ENCODE measurements around the gene ETV3.

DNA sequence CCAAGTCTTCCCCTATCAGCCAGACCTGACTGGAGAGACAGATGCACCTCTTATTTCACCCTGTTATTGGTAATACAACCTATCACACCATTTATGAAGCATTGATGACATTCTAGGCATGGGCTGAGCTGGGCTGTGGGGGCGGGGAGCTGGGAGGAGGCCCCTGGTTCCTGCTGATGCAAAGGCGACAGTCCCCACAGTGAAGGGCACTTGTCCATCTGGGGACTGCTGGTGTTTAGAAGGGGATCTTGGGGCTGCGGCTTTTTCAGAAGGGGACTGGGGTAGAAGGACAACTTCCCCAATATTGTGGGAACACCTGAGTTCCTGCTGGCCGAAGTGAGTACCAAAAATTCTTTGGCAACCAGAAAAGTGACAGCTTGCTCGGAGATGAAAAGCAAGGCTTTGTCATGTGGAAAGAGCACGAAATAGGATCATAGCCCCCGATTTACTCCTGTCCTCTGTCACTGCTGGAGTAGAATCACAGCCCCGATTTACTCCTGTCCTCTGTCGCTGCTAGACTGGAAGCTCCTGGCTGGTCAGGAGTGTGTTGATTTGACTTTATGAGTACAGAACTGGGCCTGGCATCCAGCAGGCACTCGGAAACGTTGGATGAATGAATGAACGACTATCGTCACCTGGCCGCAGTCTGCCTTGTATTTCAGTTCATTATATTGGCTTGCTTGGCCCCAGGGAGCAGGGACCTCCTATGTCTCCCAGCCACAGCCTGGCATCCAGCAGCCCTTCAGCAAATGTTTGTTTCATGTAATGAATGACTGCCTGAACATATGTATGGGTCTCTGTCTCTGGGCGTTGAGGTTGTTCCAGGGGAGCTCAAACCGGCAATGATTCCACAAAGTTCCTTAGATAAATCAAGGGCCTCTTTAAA is 22.1 kb downstream of the ETV3 start:
- TF ChIP-seq, protein P1, sequence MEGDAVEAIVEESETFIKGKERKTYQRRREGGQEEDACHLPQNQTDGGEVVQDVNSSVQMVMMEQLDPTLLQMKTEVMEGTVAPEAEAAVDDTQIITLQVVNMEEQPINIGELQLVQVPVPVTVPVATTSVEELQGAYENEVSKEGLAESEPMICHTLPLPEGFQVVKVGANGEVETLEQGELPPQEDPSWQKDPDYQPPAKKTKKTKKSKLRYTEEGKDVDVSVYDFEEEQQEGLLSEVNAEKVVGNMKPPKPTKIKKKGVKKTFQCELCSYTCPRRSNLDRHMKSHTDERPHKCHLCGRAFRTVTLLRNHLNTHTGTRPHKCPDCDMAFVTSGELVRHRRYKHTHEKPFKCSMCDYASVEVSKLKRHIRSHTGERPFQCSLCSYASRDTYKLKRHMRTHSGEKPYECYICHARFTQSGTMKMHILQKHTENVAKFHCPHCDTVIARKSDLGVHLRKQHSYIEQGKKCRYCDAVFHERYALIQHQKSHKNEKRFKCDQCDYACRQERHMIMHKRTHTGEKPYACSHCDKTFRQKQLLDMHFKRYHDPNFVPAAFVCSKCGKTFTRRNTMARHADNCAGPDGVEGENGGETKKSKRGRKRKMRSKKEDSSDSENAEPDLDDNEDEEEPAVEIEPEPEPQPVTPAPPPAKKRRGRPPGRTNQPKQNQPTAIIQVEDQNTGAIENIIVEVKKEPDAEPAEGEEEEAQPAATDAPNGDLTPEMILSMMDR (IDR thresholded peaks at IDR 0.05) = no peak
- no peak for TF ChIP-seq POLR2A (IDR thresholded peaks at IDR 0.05)

Measured in uterus (tissue), 2 donors.